IMR-90 (cell line): Measurements from ENCODE around the gene RGS9. TPM values are rescaled to one million over a fixed set of nuclear protein-coding genes. Genes with fewer than 3 reads are reported as not detected.

Experiments used
- ATAC-seq: fragments of 200-7000 bp; cut with Tn5 transposase; 2 replicates; pipeline ENCODE4 v1.9.1; 2020; ENCODE audit warnings: low read depth, mild to moderate bottlenecking, moderate library complexity
- BruUV-seq: library from RNA; stranded (reverse); fragments of 400-500 nt; replicated peaks from 2 replicates; lab custom pipeline; 2021; lab: Mats Ljungman, UMichigan
- CTCF ChIA-PET: fragments of 300-600 bp; formaldehyde crosslinking; extraction: SDS; loops from one replicate; lab custom pipeline; 2021; ENCODE audit warnings: antibody characterized with exemption; lab: Yijun Ruan, JAX
- POLR2A ChIA-PET: fragments of 300-600 bp; sonication (Branson Sonifier 250); formaldehyde crosslinking; loops from one replicate; lab custom pipeline; 2022; ENCODE audit warnings: antibody characterized with exemption; ENCODE audit not compliant: unreplicated experiment; lab: Charles Lee
- DNase-seq: peaks from one replicate; pipeline ENCODE4 v3.0.0; 2013
- H2AFZ ChIP-seq: replicated peaks from 2 replicates; pipeline ENCODE3; 2013; ENCODE audit warnings: low read length, mild to moderate bottlenecking; ENCODE audit not compliant: poor library complexity
- H2AK5ac ChIP-seq: 2 replicates; pipeline ENCODE4 v1.6.1; 2013; ENCODE audit warnings: low read depth, low read length, inconsistent platforms
- H2AK9ac ChIP-seq: replicated peaks from 2 replicates; pipeline ENCODE3; 2013; ENCODE audit warnings: mild to moderate bottlenecking, low read depth, low read length, moderate library complexity; ENCODE audit not compliant: poor library complexity
- H2BK120ac ChIP-seq: 2 replicates; pipeline ENCODE4 v1.6.1; 2013; ENCODE audit warnings: low read depth, low read length, inconsistent platforms
- H2BK15ac ChIP-seq: 3 replicates; pipeline ENCODE4 v1.6.1; 2013; ENCODE audit warnings: low read depth, low read length, inconsistent platforms
- H2BK20ac ChIP-seq: 2 replicates; pipeline ENCODE4 v1.6.1; 2013; ENCODE audit warnings: low read depth, mild to moderate bottlenecking, inconsistent platforms, low read length, moderate library complexity
- H2BK5ac ChIP-seq: 2 replicates; pipeline ENCODE4 v1.6.1; 2013; ENCODE audit warnings: mild to moderate bottlenecking, low read depth, low read length, inconsistent platforms; ENCODE audit not compliant: poor library complexity, severe bottlenecking
- H3K14ac ChIP-seq: replicated peaks from 2 replicates; pipeline ENCODE4 v1.6.1; 2013; ENCODE audit warnings: low read depth, low read length, inconsistent platforms
- H3K18ac ChIP-seq: 2 replicates; pipeline ENCODE4 v1.6.1; 2013; ENCODE audit warnings: low read depth, low read length, control low read depth
- H3K23ac ChIP-seq: 2 replicates; pipeline ENCODE4 v1.6.1; 2013; ENCODE audit warnings: low read depth, low read length, inconsistent platforms
- H3K27ac ChIP-seq: 2 replicates; pipeline ENCODE4 v1.5.1; 2013; ENCODE audit warnings: mild to moderate bottlenecking, control low read depth, low read length; ENCODE audit not compliant: insufficient read depth
- H3K27me3 ChIP-seq: 2 replicates; pipeline ENCODE4 v1.6.1; 2013; ENCODE audit warnings: low read length; ENCODE audit not compliant: control insufficient read depth, insufficient read depth
- H3K36me3 ChIP-seq: 2 replicates; pipeline ENCODE4 v1.6.1; 2013; ENCODE audit warnings: low read length, mixed read lengths; ENCODE audit not compliant: control insufficient read depth, insufficient read depth
- H3K4ac ChIP-seq: 2 replicates; pipeline ENCODE4 v1.6.1; 2013; ENCODE audit warnings: low read depth, low read length, inconsistent platforms
- H3K4me1 ChIP-seq: 2 replicates; pipeline ENCODE4 v1.6.1; 2013; ENCODE audit warnings: low read length, mixed read lengths; ENCODE audit not compliant: control insufficient read depth, insufficient read depth
- H3K4me2 ChIP-seq: 2 replicates; pipeline ENCODE4 v1.6.1; 2013; ENCODE audit warnings: low read depth, mild to moderate bottlenecking, control low read depth, low read length, moderate library complexity
- H3K4me3 ChIP-seq: 2 replicates; pipeline ENCODE4 v1.5.1; 2013; ENCODE audit warnings: low read depth, mild to moderate bottlenecking, control low read depth, low read length, moderate library complexity; ENCODE audit not compliant: insufficient read depth
- H3K56ac ChIP-seq: 2 replicates; pipeline ENCODE4 v1.6.1; 2013; ENCODE audit warnings: low read length, inconsistent platforms; ENCODE audit not compliant: insufficient read depth; ENCODE audit errors: extremely low read depth
- H3K79me1 ChIP-seq, 2 experiments: 2 replicates each; pipeline ENCODE4 v1.6.1; 2013; ENCODE audit warnings: low read length in 2 of 2, inconsistent platforms in 1 of 2, low read depth in 1 of 2
- H3K9ac ChIP-seq: 2 replicates; pipeline ENCODE4 v1.6.1; 2013; ENCODE audit warnings: low read depth, low read length, control low read depth
- H3K9me1 ChIP-seq: 2 replicates; pipeline ENCODE4 v1.6.1; 2013; ENCODE audit warnings: low read length, inconsistent platforms; ENCODE audit not compliant: insufficient read depth
- H3K9me3 ChIP-seq: 2 replicates; pipeline ENCODE4 v1.6.1; 2013; ENCODE audit warnings: low read length; ENCODE audit not compliant: control insufficient read depth, insufficient read depth
- H4K20me1 ChIP-seq: 2 replicates; pipeline ENCODE4 v1.6.1; 2013; ENCODE audit warnings: low read length, inconsistent platforms; ENCODE audit not compliant: insufficient read depth
- H4K5ac ChIP-seq: 2 replicates; pipeline ENCODE4 v1.6.1; 2013; ENCODE audit warnings: mild to moderate bottlenecking, low read depth, low read length, control low read depth
- H4K8ac ChIP-seq, 2 experiments: 2 replicates each; pipeline ENCODE4 v1.6.1; 2013; ENCODE audit warnings: low read depth in 2 of 2, low read length in 2 of 2, control low read depth in 1 of 2, inconsistent platforms in 1 of 2
- H4K91ac ChIP-seq: 2 replicates; pipeline ENCODE4 v1.6.1; 2013; ENCODE audit warnings: low read depth, low read length, inconsistent platforms; ENCODE audit not compliant: insufficient read depth
- BHLHE40 ChIP-seq: fragments of 150-350 bp; IDR thresholded peaks from 2 replicates; pipeline ENCODE4 v1.6.1; 2016; ENCODE audit warnings: mild to moderate bottlenecking, low read depth, low read length
- CEBPB ChIP-seq: IDR thresholded peaks from 2 replicates; pipeline ENCODE4 v1.6.1; 2012; ENCODE audit warnings: low read depth, low read length, improper control_type of control experiment
- FOS ChIP-seq: fragments of 150-350 bp; IDR thresholded peaks from 2 replicates; pipeline ENCODE4 v1.6.1; 2016; ENCODE audit warnings: low read depth, low read length
- RAD21 ChIP-seq: IDR thresholded peaks from 2 replicates; pipeline ENCODE4 v1.6.1; 2012; ENCODE audit warnings: low read length, improper control_type of control experiment
- RCOR1 ChIP-seq: IDR thresholded peaks from 2 replicates; pipeline ENCODE4 v1.6.1; 2012; ENCODE audit warnings: mild to moderate bottlenecking, low read length, improper control_type of control experiment; ENCODE audit not compliant: insufficient replicate concordance
- dilution Hi-C: fragments of 300-500 bp; cut with HindIII; formaldehyde crosslinking; loops from one replicate; pipeline ENCODE4 v1.14.3; 2018; ENCODE audit warnings: low sequenced_read_pairs; ENCODE audit not compliant: unreplicated experiment
- in situ Hi-C: fragments of 300-500 bp; cut with MboI; formaldehyde crosslinking; loops from 3 replicates; pipeline ENCODE4 v1.14.3; 2019; ENCODE audit warnings: low sequenced_read_pairs, inconsistent platforms, mixed read lengths
- intact Hi-C: fragments of 100-400 bp; cut with micrococcal nuclease; formaldehyde crosslinking; loops from 2 replicates; pipeline ENCODE4 v1.10.0; 2022
- polyA plus RNA-seq, 3 experiments: library from polyadenylated mRNA; depleted of rRNA; stranded (reverse); fragments of >200 nt; gene quantifications; 2 replicates each; pipeline ENCODE4 v1.2.3, GENCODE V29; 2012; ENCODE audit warnings: low replicate concordance in 1 of 3
- total RNA-seq: library from RNA; depleted of rRNA; stranded (reverse); fragments of >200 nt; gene quantifications from 2 replicates; pipeline ENCODE4 v1.2.3, GENCODE V29; 2012
- TF ChIP-seq, protein P1 (sequence below): fragments of 150-350 bp; IDR thresholded peaks from 2 replicates; pipeline ENCODE4 v1.6.1; 2016; ENCODE audit warnings: low read depth, mild to moderate bottlenecking, low read length, moderate library complexity, borderline replicate concordance
- TF ChIP-seq, protein P2 (sequence below): fragments of 150-350 bp; IDR thresholded peaks from 2 replicates; pipeline ENCODE4 v1.6.1; 2017; ENCODE audit warnings: mild to moderate bottlenecking, antibody characterized with exemption, low read length, low read depth
- TF ChIP-seq, protein P3 (sequence below): conservative IDR thresholded peaks from 2 replicates; pipeline ENCODE4 v1.5.1; 2012; ENCODE audit warnings: mild to moderate bottlenecking, low read depth, low read length, improper control_type of control experiment

Gene RGS9
- total and polyA plus RNA-seq, 2 of the 4 experiments (the other 2 are of a cell fraction): 0.90 to 1.1 TPM

DNA sequence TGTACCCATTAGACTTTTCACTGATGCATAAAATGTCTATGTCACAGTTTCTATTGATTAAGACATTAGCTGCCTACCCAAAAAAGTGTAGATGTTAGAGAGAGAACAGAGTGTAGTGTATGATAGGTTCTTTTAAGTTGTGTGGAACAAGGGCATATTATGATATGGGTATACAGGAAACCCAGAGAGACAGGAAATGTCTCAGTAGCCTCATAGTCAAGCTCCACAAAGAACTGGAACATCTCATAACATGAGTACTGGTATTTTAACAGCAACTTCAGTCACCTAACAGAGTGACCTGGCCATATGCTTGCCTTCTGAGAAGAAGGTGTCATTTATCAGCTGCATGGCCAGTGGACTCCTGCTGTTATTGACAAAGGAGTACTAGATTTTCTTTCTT, 128.1 kb downstream of the RGS9 start:
- no peak overlapping the region for H3K9ac ChIP-seq
- H3K56ac ChIP-seq: no peak overlapping the region
- no peak overlapping the region for H4K5ac ChIP-seq
- peaks cover 1% of the 10 kb centered on the region; the same call in 1 of the 2 replicates for H3K4me1 ChIP-seq
- no peak overlapping the region for H3K18ac ChIP-seq
- H3K23ac ChIP-seq: no peak overlapping the region
- H3K27ac ChIP-seq: no peak overlapping the region
- H2BK120ac ChIP-seq: no peak overlapping the region
- no peak overlapping the region for H3K4me3 ChIP-seq
- ChIA-PET POLR2A (no interaction called here), CTCF (interaction anchor here (1.0 kb wide), 1 partner anchor 13 kb away, joined by 3 read pairs; no protein-coding TSS in a partner anchor)
- ATAC-seq (no peak), DNase-seq (no peak)
- H2AK9ac ChIP-seq: no peak overlapping the region
- BruUV-seq: no TSS peak
- H3K9me3 ChIP-seq: peaks cover 2% of the 10 kb centered on the region; the same call in 1 of the 2 replicates
- dilution Hi-C loops (no loop called here), intact Hi-C loops (no loop called here), in situ Hi-C loops (no loop called here)
- H2AFZ ChIP-seq: no peak overlapping the region
- no peak overlapping the region for H2BK20ac ChIP-seq
- peaks cover 8% of the 10 kb centered on the region for H3K27me3 ChIP-seq
- H3K4ac ChIP-seq: no peak overlapping the region
- H2BK5ac ChIP-seq: no peak overlapping the region
- no peaks in the 10 kb centered on the region for H4K20me1 ChIP-seq
- H4K8ac ChIP-seq: no peak overlapping the region
- no peak overlapping the region for H4K91ac ChIP-seq
- H3K36me3 ChIP-seq: no peaks in the 10 kb centered on the region
- no peaks in the 10 kb centered on the region for H3K79me1 ChIP-seq
- no peak overlapping the region for H2AK5ac ChIP-seq
- TF ChIP-seq RCOR1 (no peak), CEBPB (no peak), BHLHE40 (no peak), FOS (no peak), RAD21 (no peak)
- TF ChIP-seq, protein P1, sequence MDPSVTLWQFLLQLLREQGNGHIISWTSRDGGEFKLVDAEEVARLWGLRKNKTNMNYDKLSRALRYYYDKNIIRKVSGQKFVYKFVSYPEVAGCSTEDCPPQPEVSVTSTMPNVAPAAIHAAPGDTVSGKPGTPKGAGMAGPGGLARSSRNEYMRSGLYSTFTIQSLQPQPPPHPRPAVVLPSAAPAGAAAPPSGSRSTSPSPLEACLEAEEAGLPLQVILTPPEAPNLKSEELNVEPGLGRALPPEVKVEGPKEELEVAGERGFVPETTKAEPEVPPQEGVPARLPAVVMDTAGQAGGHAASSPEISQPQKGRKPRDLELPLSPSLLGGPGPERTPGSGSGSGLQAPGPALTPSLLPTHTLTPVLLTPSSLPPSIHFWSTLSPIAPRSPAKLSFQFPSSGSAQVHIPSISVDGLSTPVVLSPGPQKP: no peak
- TF ChIP-seq, protein P2, sequence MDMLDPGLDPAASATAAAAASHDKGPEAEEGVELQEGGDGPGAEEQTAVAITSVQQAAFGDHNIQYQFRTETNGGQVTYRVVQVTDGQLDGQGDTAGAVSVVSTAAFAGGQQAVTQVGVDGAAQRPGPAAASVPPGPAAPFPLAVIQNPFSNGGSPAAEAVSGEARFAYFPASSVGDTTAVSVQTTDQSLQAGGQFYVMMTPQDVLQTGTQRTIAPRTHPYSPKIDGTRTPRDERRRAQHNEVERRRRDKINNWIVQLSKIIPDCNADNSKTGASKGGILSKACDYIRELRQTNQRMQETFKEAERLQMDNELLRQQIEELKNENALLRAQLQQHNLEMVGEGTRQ: no peak
- TF ChIP-seq, protein P3, sequence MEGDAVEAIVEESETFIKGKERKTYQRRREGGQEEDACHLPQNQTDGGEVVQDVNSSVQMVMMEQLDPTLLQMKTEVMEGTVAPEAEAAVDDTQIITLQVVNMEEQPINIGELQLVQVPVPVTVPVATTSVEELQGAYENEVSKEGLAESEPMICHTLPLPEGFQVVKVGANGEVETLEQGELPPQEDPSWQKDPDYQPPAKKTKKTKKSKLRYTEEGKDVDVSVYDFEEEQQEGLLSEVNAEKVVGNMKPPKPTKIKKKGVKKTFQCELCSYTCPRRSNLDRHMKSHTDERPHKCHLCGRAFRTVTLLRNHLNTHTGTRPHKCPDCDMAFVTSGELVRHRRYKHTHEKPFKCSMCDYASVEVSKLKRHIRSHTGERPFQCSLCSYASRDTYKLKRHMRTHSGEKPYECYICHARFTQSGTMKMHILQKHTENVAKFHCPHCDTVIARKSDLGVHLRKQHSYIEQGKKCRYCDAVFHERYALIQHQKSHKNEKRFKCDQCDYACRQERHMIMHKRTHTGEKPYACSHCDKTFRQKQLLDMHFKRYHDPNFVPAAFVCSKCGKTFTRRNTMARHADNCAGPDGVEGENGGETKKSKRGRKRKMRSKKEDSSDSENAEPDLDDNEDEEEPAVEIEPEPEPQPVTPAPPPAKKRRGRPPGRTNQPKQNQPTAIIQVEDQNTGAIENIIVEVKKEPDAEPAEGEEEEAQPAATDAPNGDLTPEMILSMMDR: no peak
- no peak overlapping the region for H2BK15ac ChIP-seq
- no peak overlapping the region for H3K14ac ChIP-seq
- H3K4me2 ChIP-seq: no peak overlapping the region
- no peaks in the 10 kb centered on the region for H3K9me1 ChIP-seq
